HepG2 (cell line): ENCODE data around the gene PLK5. TPM values are rescaled to one million over a fixed set of nuclear protein-coding genes. Genes with fewer than 3 reads are reported as not detected.

Experiments
- ELF3 ChIP-seq: IDR thresholded peaks from 2 replicates; pipeline ENCODE4 v1.6.1; 2016; ENCODE audit warnings: missing genetic modification reagents, missing compliant biosample characterization
- HNRNPLL ChIP-seq: fragments of 200-400 bp; formaldehyde crosslinking; IDR thresholded peaks from 2 replicates; pipeline ENCODE4 v1.6.1; 2017; ENCODE audit warnings: mild to moderate bottlenecking, low read depth, low read length; ENCODE audit not compliant: poor library complexity, severe bottlenecking
- HOXA3 ChIP-seq: sonication (generic); formaldehyde crosslinking; IDR thresholded peaks from 2 replicates; pipeline ENCODE4 v1.5.0; 2020; ENCODE audit warnings: missing genetic modification reagents
- MEIS2 ChIP-seq: sonication (generic); formaldehyde crosslinking; IDR thresholded peaks from 2 replicates; pipeline ENCODE4 v1.9.0; 2021; ENCODE audit warnings: mild to moderate bottlenecking, missing genetic modification reagents
- NR2F2 ChIP-seq: IDR thresholded peaks from 2 replicates; pipeline ENCODE4 v1.6.1; 2012; ENCODE audit warnings: low read depth, inconsistent platforms, borderline replicate concordance
- PAXIP1 ChIP-seq: sonication (generic); formaldehyde crosslinking; conservative IDR thresholded peaks from 2 replicates; pipeline ENCODE4 v1.4.0; 2020; ENCODE audit warnings: mild to moderate bottlenecking, missing genetic modification reagents, moderate library complexity
- PITX1 ChIP-seq: sonication (generic); formaldehyde crosslinking; IDR thresholded peaks from 2 replicates; pipeline ENCODE4 v1.5.1; 2020; ENCODE audit warnings: mild to moderate bottlenecking, missing genetic modification reagents
- SOX5 ChIP-seq: IDR thresholded peaks from 2 replicates; pipeline ENCODE4 v1.6.1; 2016; ENCODE audit warnings: borderline replicate concordance
- SP5 ChIP-seq: IDR thresholded peaks from 2 replicates; pipeline ENCODE4 v1.6.1; 2016; ENCODE audit warnings: low read depth, borderline replicate concordance
- SSRP1 ChIP-seq: IDR thresholded peaks from 2 replicates; pipeline ENCODE4 v1.6.1; 2016; ENCODE audit warnings: control low read depth
- TFDP1 ChIP-seq: IDR thresholded peaks from 2 replicates; pipeline ENCODE4 v1.6.1; 2016; ENCODE audit warnings: missing compliant biosample characterization, missing genetic modification reagents, borderline replicate concordance
- THAP11 ChIP-seq: IDR thresholded peaks from 2 replicates; pipeline ENCODE4 v1.6.1; 2016; ENCODE audit warnings: missing biosample characterization, missing genetic modification reagents
- THAP7 ChIP-seq: sonication (generic); formaldehyde crosslinking; IDR thresholded peaks from 2 replicates; pipeline ENCODE4 v1.8.1; 2023; ENCODE audit warnings: mild to moderate bottlenecking, missing genetic modification reagents
- ZBTB14 ChIP-seq: sonication (generic); formaldehyde crosslinking; IDR thresholded peaks from 2 replicates; pipeline ENCODE4 v1.4.0; 2020; ENCODE audit warnings: missing genetic modification reagents
- ZFP36L1 ChIP-seq: sonication (generic); formaldehyde crosslinking; IDR thresholded peaks from 2 replicates; pipeline ENCODE4 v1.8.0; 2022; ENCODE audit warnings: mild to moderate bottlenecking, missing genetic modification reagents, moderate library complexity
- ZFP82 ChIP-seq: sonication (generic); formaldehyde crosslinking; IDR thresholded peaks from 2 replicates; pipeline ENCODE4 v1.5.1; 2020; ENCODE audit warnings: mild to moderate bottlenecking, missing genetic modification reagents, borderline replicate concordance
- ZFX ChIP-seq: sonication (generic); formaldehyde crosslinking; IDR thresholded peaks from 2 replicates; pipeline ENCODE4 v1.4.0; 2020; ENCODE audit warnings: mild to moderate bottlenecking, low read depth, missing genetic modification reagents, moderate library complexity
- ZNF207 ChIP-seq: fragments of 450-650 bp; IDR thresholded peaks from 2 replicates; pipeline ENCODE4 v1.6.1; 2016; ENCODE audit warnings: antibody characterized with exemption, borderline replicate concordance
- ZNF83 ChIP-seq: sonication (generic); formaldehyde crosslinking; IDR thresholded peaks from 2 replicates; pipeline ENCODE4 v1.4.0; 2020; ENCODE audit warnings: missing genetic modification reagents, mild to moderate bottlenecking, borderline replicate concordance
- polyA plus RNA-seq, 8 experiments: library from polyadenylated mRNA; depleted of rRNA in 3 of 8; stranded (reverse) in 7 of 8; unstranded in 1 of 8; fragments of >200 nt; fragmentation: Illumina TruSeq in 4 of 8; extraction: Trizol in 4 of 8; gene quantifications; 2 replicates each; pipeline versions ENCODE4 v1.2.1 to v1.2.3, GENCODE V29; 2011 to 2016; ENCODE audit warnings: low read depth in 4 of 8, missing spikeins in 1 of 8, mixed read lengths in 1 of 8; ENCODE audit not compliant: insufficient read depth in 1 of 8
- total RNA-seq, 5 experiments: library from RNA; depleted of rRNA; stranded (reverse); fragments of >200 nt; fragmentation: Illumina TruSeq; extraction: Trizol; gene quantifications; 2 replicates each; pipeline ENCODE4 v1.2.3, GENCODE V29; 2016; ENCODE audit warnings: low read depth in 1 of 5
- TF ChIP-seq, protein P1 (sequence below): sonication (generic); formaldehyde crosslinking; conservative IDR thresholded peaks from 2 replicates; pipeline ENCODE4 v1.4.0; 2020; ENCODE audit warnings: missing genetic modification reagents

Gene PLK5
- total and polyA plus RNA-seq, 2 of the 13 experiments (the other 11 are each of a cell fraction or from before 2014, with no cell fraction given), result not detected

GRCh38 chr19:1512671-1513498, 11.0 kb upstream of the PLK5 start, which contains the start of gene ADAMTSL5 (continued):
- peak; percentile 54; the same call in 1 of the 2 replicates for TF ChIP-seq THAP7
- 0 out of 2 replicates have a peak, but pooled peaks have one; percentile 57 for TF ChIP-seq SSRP1
- no peak; the same call in 1 of the 2 replicates for TF ChIP-seq SOX5
- no peak for TF ChIP-seq ZFP36L1 (CRISPR knock-in tag)
- TF ChIP-seq, protein P1, sequence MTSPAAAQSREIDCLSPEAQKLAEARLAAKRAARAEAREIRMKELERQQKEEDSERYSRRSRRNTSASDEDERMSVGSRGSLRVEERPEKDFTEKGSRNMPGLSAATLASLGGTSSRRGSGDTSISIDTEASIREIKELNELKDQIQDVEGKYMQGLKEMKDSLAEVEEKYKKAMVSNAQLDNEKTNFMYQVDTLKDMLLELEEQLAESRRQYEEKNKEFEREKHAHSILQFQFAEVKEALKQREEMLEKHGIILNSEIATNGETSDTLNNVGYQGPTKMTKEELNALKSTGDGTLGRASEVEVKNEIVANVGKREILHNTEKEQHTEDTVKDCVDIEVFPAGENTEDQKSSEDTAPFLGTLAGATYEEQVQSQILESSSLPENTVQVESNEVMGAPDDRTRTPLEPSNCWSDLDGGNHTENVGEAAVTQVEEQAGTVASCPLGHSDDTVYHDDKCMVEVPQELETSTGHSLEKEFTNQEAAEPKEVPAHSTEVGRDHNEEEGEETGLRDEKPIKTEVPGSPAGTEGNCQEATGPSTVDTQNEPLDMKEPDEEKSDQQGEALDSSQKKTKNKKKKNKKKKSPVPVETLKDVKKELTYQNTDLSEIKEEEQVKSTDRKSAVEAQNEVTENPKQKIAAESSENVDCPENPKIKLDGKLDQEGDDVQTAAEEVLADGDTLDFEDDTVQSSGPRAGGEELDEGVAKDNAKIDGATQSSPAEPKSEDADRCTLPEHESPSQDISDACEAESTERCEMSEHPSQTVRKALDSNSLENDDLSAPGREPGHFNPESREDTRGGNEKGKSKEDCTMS, result no peak
- TF ChIP-seq ELF3, result peak; percentile 54
- TF ChIP-seq ZNF207, result no peak
- TF ChIP-seq ZFX (CRISPR knock-in tag), result peak; percentile 51; the same call in 1 of the 2 replicates
- 0 out of 2 replicates have a peak, but pooled peaks have one; percentile 23 for TF ChIP-seq ZFP82 (CRISPR knock-in tag)
- TF ChIP-seq TFDP1, result peak; percentile 33; the same call in 1 of the 2 replicates
- no peak for TF ChIP-seq NR2F2
- TF ChIP-seq ZNF83 (CRISPR knock-in tag), result no peak
- peak; percentile 55 for TF ChIP-seq THAP11
- TF ChIP-seq MEIS2 (CRISPR knock-in tag), result peak; percentile 14; the same call in 1 of the 2 replicates
- TF ChIP-seq ZBTB14, result peak; percentile 36; the same call in 1 of the 2 replicates
- peak; percentile 79 for TF ChIP-seq SP5 (CRISPR knock-in tag)
- 0 out of 2 replicates have a peak, but pooled peaks have one; percentile 11 for TF ChIP-seq PAXIP1
- TF ChIP-seq HOXA3 (CRISPR knock-in tag), result peak; percentile 52; the same call in 1 of the 2 replicates
- TF ChIP-seq HNRNPLL, result peak; percentile 46
- TF ChIP-seq PITX1 (CRISPR knock-in tag), result no peak
